Measurements from ENCODE around the gene CHD2.

DNA sequence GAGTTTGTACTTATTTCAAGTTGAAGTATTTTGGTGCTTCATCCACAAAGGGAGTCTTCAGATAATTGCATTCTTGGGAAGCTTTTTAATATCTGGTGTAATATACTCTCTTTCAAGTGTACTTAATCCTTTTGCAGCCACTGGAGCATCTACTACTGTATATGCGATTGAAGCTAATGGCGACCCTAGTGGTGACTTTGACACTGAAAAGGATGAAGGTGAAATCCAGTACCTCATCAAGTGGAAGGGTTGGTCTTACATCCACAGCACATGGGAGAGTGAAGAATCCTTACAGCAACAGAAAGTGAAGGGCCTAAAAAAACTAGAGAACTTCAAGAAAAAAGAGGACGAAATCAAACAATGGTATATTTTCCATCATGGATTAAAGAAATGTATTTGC, 42.6 kb downstream of the CHD2 start:
- no peak for TF ChIP-seq CTCF (IDR thresholded peaks at IDR 0.05)
- no peak for TF ChIP-seq POLR2A (IDR thresholded peaks at IDR 0.05)
- no peak for TF ChIP-seq POLR2AphosphoS5 (IDR thresholded peaks at IDR 0.05; ENCODE audit: insufficient read depth in 1 of 2, low read depth in 1 of 2)
